OCI-LY7 (cell line): ENCODE data around the gene WDFY3.

Experiments
- CTCF ChIP-seq: fragments of 200-600 bp; sonication (generic); conservative IDR thresholded peaks from 2 replicates; pipeline ENCODE4 v1.5.1; 2014; ENCODE audit warnings: mild to moderate bottlenecking, antibody characterized with exemption, low read length, moderate library complexity, mixed read lengths
- EZH2phosphoT487 ChIP-seq: fragments of 200-600 bp; sonication (generic); IDR thresholded peaks from 2 replicates; pipeline ENCODE4 v1.6.1; 2018; ENCODE audit warnings: low read depth, borderline replicate concordance, mild to moderate bottlenecking, mixed run types, antibody characterized with exemption, low read length, moderate library complexity, mixed read lengths

- no peak for TF ChIP-seq CTCF
- TF ChIP-seq EZH2phosphoT487 = no peak
Observed at GRCh38 chr4:84907145-84907544, 59.3 kb downstream of the WDFY3 start.
